PC-3 (cell line): Measurements from ENCODE around the gene CDK16. TPM values are rescaled to one million over a fixed set of nuclear protein-coding genes. Genes with fewer than 3 reads are reported as not detected.
A peak's percentile ranks its signal among the peaks of the same experiment; 100 is the strongest.

Experiments
- ATAC-seq: fragments of 200-7000 bp; cut with Tn5 transposase; 2 replicates; pipeline ENCODE4 v1.9.1; 2020; ENCODE audit warnings: mild to moderate bottlenecking, moderate library complexity
- BruUV-seq: library from RNA; stranded (reverse); fragments of 400-500 nt; replicated peaks from 2 replicates; lab custom pipeline; 2021; lab: Mats Ljungman, UMichigan
- CTCF ChIA-PET: fragments of 300-600 bp; sonication (Branson Sonifier 250); formaldehyde crosslinking; loops from one replicate; lab custom pipeline; 2022; ENCODE audit warnings: antibody characterized with exemption; lab: Charles Lee
- POLR2A ChIA-PET: fragments of 300-600 bp; sonication (Branson Sonifier 250); formaldehyde crosslinking; loops from one replicate; lab custom pipeline; 2022; ENCODE audit warnings: antibody characterized with exemption; ENCODE audit not compliant: unreplicated experiment; lab: Charles Lee
- DNase-seq: peaks from one replicate; pipeline ENCODE4 v3.0.0-alpha.2; 2015
- H2AFZ ChIP-seq: fragments of 300-600 bp; sonication (generic); 2 replicates; pipeline ENCODE4 v1.6.0; 2016; ENCODE audit warnings: antibody characterized with exemption, low read length
- H3F3A ChIP-seq: fragments of 300-600 bp; sonication (generic); one replicate; pipeline ENCODE4 v1.6.0; 2017; ENCODE audit warnings: antibody characterized with exemption, low read length, control low read depth, mild to moderate bottlenecking; ENCODE audit not compliant: unreplicated experiment
- H3K27ac ChIP-seq: fragments of 300-600 bp; sonication (generic); 2 replicates; pipeline ENCODE4 v1.5.1; 2016; ENCODE audit warnings: mild to moderate bottlenecking, low read length
- H3K27me3 ChIP-seq: fragments of 300-600 bp; sonication (generic); 2 replicates; pipeline ENCODE4 v1.6.1; 2016; ENCODE audit warnings: low read length, mixed read lengths
- H3K36me3 ChIP-seq: fragments of 300-600 bp; sonication (generic); 2 replicates; pipeline ENCODE4 v1.6.1; 2016; ENCODE audit warnings: low read depth, mixed run types, low read length, mixed read lengths
- H3K4me1 ChIP-seq: fragments of 300-600 bp; sonication (generic); 2 replicates; pipeline ENCODE4 v1.5.1; 2016; ENCODE audit warnings: low read length; ENCODE audit not compliant: insufficient read depth
- H3K4me2 ChIP-seq: fragments of 300-600 bp; sonication (generic); 2 replicates; pipeline ENCODE4 v1.6.0; 2016; ENCODE audit warnings: low read length
- H3K4me3 ChIP-seq: fragments of 300-600 bp; sonication (generic); 2 replicates; pipeline ENCODE4 v1.5.1; 2016; ENCODE audit warnings: mild to moderate bottlenecking, low read length, mixed read lengths
- H3K79me2 ChIP-seq: fragments of 300-600 bp; sonication (generic); 2 replicates; pipeline ENCODE4 v1.6.1; 2017; ENCODE audit warnings: low read length, mixed read lengths
- H3K9ac ChIP-seq: fragments of 300-600 bp; sonication (generic); 2 replicates; pipeline ENCODE4 v1.6.0; 2016; ENCODE audit warnings: mild to moderate bottlenecking, low read length
- H3K9me2 ChIP-seq: fragments of 300-600 bp; sonication (generic); replicated peaks from 2 replicates; pipeline ENCODE4 v1.6.1; 2016; ENCODE audit warnings: mixed run types, low read length, mixed read lengths
- H3K9me3 ChIP-seq: fragments of 300-600 bp; sonication (generic); 2 replicates; pipeline ENCODE4 v1.6.1; 2016; ENCODE audit warnings: low read length, mixed read lengths
- H4K20me1 ChIP-seq: fragments of 300-600 bp; sonication (generic); 2 replicates; pipeline ENCODE4 v1.6.1; 2016; ENCODE audit warnings: low read length, mixed read lengths
- CTCF ChIP-seq: fragments of 300-600 bp; sonication (generic); conservative IDR thresholded peaks from 2 replicates; pipeline ENCODE4 v1.5.1; 2017; ENCODE audit warnings: antibody characterized with exemption, low read depth, mild to moderate bottlenecking, low read length
- EZH2 ChIP-seq: fragments of 300-600 bp; sonication (generic); IDR thresholded peaks from one replicate; pipeline ENCODE4 v1.6.1; 2017; ENCODE audit warnings: antibody characterized with exemption, mild to moderate bottlenecking, low read length; ENCODE audit not compliant: unreplicated experiment
- EZH2phosphoT487 ChIP-seq: fragments of 300-600 bp; sonication (generic); IDR thresholded peaks from 2 replicates; pipeline ENCODE4 v1.6.1; 2018; ENCODE audit warnings: mild to moderate bottlenecking, antibody characterized with exemption, low read length, borderline replicate concordance
- intact Hi-C: fragments of 100-400 bp; cut with micrococcal nuclease; formaldehyde crosslinking; loops from 2 replicates; pipeline ENCODE4 v1.9.0; 2023
- total RNA-seq: library from RNA; depleted of rRNA; stranded (reverse); fragments of >200 nt; gene quantifications from 2 replicates; pipeline ENCODE4 v1.2.3, GENCODE V29; 2014

The CDK16 gene
- total RNA-seq, 1 experiment from 2014 or later = 155 TPM

- H2AFZ ChIP-seq = no peak overlapping the region
- peaks cover 47% of the 10 kb centered on the region for H3K79me2 ChIP-seq
- no peaks in the 10 kb centered on the region for H3K27me3 ChIP-seq
- DNase-seq = no peak
- CTCF ChIA-PET = no interaction called here
- no peaks in the 10 kb centered on the region for H3K9me2 ChIP-seq
- no peak overlapping the region for H3K4me2 ChIP-seq
- no peak overlapping the region for H3K4me3 ChIP-seq
- H4K20me1 ChIP-seq = peaks cover 25% of the 10 kb centered on the region
- peaks cover 23% of the 10 kb centered on the region for H3K4me1 ChIP-seq
- POLR2A ChIA-PET = interaction anchor here (0.5 to 0.6 kb wide), 3 partner anchors 11 to 159 kb away, joined by 4 to 5 read pairs (median 5); no protein-coding TSS in a partner anchor
- peaks cover 4% of the 10 kb centered on the region for H3F3A ChIP-seq
- no peak overlapping the region for H3K27ac ChIP-seq
- H3K9me3 ChIP-seq = no peaks in the 10 kb centered on the region
- H3K36me3 ChIP-seq = peaks cover 74% of the 10 kb centered on the region
- intact Hi-C loops = no loop called here
- no peak for ATAC-seq
- TF ChIP-seq CTCF (no peak), EZH2phosphoT487 (no peak), EZH2 (no peak)
- H3K9ac ChIP-seq = no peak overlapping the region
- BruUV-seq = no TSS peak
Measured at GRCh38 chrX:47201345-47201944, 17.0 kb upstream of the CDK16 start.

GRCh38 chrX:47202316-47202715 lies 16.2 kb upstream of the CDK16 start:
- no peak overlapping the region for H3K4me2 ChIP-seq
- intact Hi-C loops = no loop called here
- no peaks in the 10 kb centered on the region for H3K9me3 ChIP-seq
- ATAC-seq (no peak), DNase-seq (no peak)
- ChIA-PET CTCF (no interaction called here), POLR2A (no interaction called here)
- H4K20me1 ChIP-seq = peaks cover 16% of the 10 kb centered on the region
- no peaks in the 10 kb centered on the region for H3K27me3 ChIP-seq
- H2AFZ ChIP-seq = no peak overlapping the region
- no peaks in the 10 kb centered on the region for H3K9me2 ChIP-seq
- no peak overlapping the region for H3K9ac ChIP-seq
- H3K27ac ChIP-seq = no peak overlapping the region
- BruUV-seq = no TSS peak
- H3K36me3 ChIP-seq = peaks cover 82% of the 10 kb centered on the region
- peaks cover 39% of the 10 kb centered on the region for H3K79me2 ChIP-seq
- H3K4me3 ChIP-seq = no peak overlapping the region
- peaks cover 15% of the 10 kb centered on the region for H3K4me1 ChIP-seq
- no peak for TF ChIP-seq EZH2
- TF ChIP-seq CTCF = no peak
- no peak for TF ChIP-seq EZH2phosphoT487
- H3F3A ChIP-seq = peaks cover 4% of the 10 kb centered on the region

- no peaks in the 10 kb centered on the region for H3K27me3 ChIP-seq
- POLR2A ChIA-PET = no interaction called here
- H3F3A ChIP-seq = peaks cover 4% of the 10 kb centered on the region
- no peak overlapping the region for H3K27ac ChIP-seq
- no peak for TF ChIP-seq EZH2
- no peak for TF ChIP-seq CTCF
- TF ChIP-seq EZH2phosphoT487 = no peak
- peaks cover 33% of the 10 kb centered on the region for H3K79me2 ChIP-seq
- H2AFZ ChIP-seq = no peak overlapping the region
- H3K4me1 ChIP-seq = peaks cover 14% of the 10 kb centered on the region
- peaks cover 13% of the 10 kb centered on the region for H4K20me1 ChIP-seq
- intact Hi-C loops = no loop called here
- peaks cover 84% of the 10 kb centered on the region for H3K36me3 ChIP-seq
- H3K4me3 ChIP-seq = no peak overlapping the region
- ATAC-seq (no peak), DNase-seq (no peak)
- TSS peak; percentile 20 for BruUV-seq
- H3K9me3 ChIP-seq = no peaks in the 10 kb centered on the region
- no peaks in the 10 kb centered on the region for H3K9me2 ChIP-seq
- CTCF ChIA-PET = no interaction called here
- no peak overlapping the region for H3K4me2 ChIP-seq
- no peak overlapping the region for H3K9ac ChIP-seq
Measured at GRCh38 chrX:47202877-47203276, 15.6 kb upstream of the CDK16 start.
